WTC11 (cell line): ENCODE results near the gene MTHFD1L. TPM values are rescaled to one million over a fixed set of nuclear protein-coding genes. Genes with fewer than 3 reads are reported as not detected.
A peak's percentile ranks its signal among the peaks of the same experiment; 100 is the strongest.

Experiments
- ATAC-seq: fragments of 200-7000 bp; cut with Tn5 transposase; 2 replicates; pipeline ENCODE4 v1.10.0; 2021; ENCODE audit warnings: mild to moderate bottlenecking, moderate library complexity
- CTCF ChIA-PET: fragments of 300-600 bp; sonication (Branson Sonifier 250); formaldehyde crosslinking; loops from one replicate; lab custom pipeline; 2021; ENCODE audit warnings: antibody characterized with exemption; lab: Charles Lee
- POLR2A ChIA-PET: fragments of 350-600 bp; sonication (Branson Sonifier 250); formaldehyde crosslinking; loops from one replicate; lab custom pipeline; 2021; ENCODE audit warnings: antibody characterized with exemption; lab: Charles Lee
- DNase-seq: peaks from one replicate; pipeline ENCODE4 v3.0.0; 2021; ENCODE audit warnings: low spot score
- H3K27ac Mint-ChIP-seq: 2 replicates; pipeline ENCODE4 v1.8.0; 2021; ENCODE audit warnings: mixed read lengths
- H3K27me3 Mint-ChIP-seq: 2 replicates; pipeline ENCODE4 v1.8.0; 2021; ENCODE audit warnings: low read depth, mild to moderate bottlenecking, moderate library complexity, mixed read lengths
- H3K36me3 Mint-ChIP-seq: 2 replicates; pipeline ENCODE4 v1.8.0; 2021; ENCODE audit warnings: mixed read lengths
- H3K4me1 Mint-ChIP-seq: 2 replicates; pipeline ENCODE4 v1.8.0; 2022; ENCODE audit warnings: mixed read lengths
- H3K4me3 Mint-ChIP-seq: 2 replicates; pipeline ENCODE4 v1.8.0; 2021; ENCODE audit warnings: mild to moderate bottlenecking, moderate library complexity, mixed read lengths
- H3K9me3 Mint-ChIP-seq: 2 replicates; pipeline ENCODE4 v1.8.0; 2021; ENCODE audit warnings: mixed read lengths
- ATF1 ChIP-seq: sonication (generic); formaldehyde crosslinking; IDR thresholded peaks from 2 replicates; pipeline ENCODE4 v1.8.1; 2023; ENCODE audit warnings: mild to moderate bottlenecking, moderate library complexity, missing genetic modification reagents
- E2F1 ChIP-seq: sonication (generic); formaldehyde crosslinking; IDR thresholded peaks from 2 replicates; pipeline ENCODE4 v1.8.0; 2022; ENCODE audit warnings: mild to moderate bottlenecking, missing genetic modification reagents
- E2F5 ChIP-seq: sonication (generic); formaldehyde crosslinking; IDR thresholded peaks from 2 replicates; pipeline ENCODE4 v1.8.1; 2022; ENCODE audit warnings: mild to moderate bottlenecking, moderate library complexity, missing genetic modification reagents
- ETV6 ChIP-seq: sonication (generic); formaldehyde crosslinking; IDR thresholded peaks from 2 replicates; pipeline ENCODE4 v1.8.1; 2022; ENCODE audit warnings: mild to moderate bottlenecking, missing genetic modification reagents
- GTF2I ChIP-seq: fragments of 250-450 bp; sonication (Bioruptor Pico); conservative IDR thresholded peaks from 2 replicates; pipeline ENCODE4 v1.4.0; 2021; ENCODE audit warnings: mild to moderate bottlenecking
- MAX ChIP-seq: sonication (generic); formaldehyde crosslinking; IDR thresholded peaks from 2 replicates; pipeline ENCODE4 v1.8.0; 2022; ENCODE audit warnings: mild to moderate bottlenecking, missing genetic modification reagents
- NR2C2 ChIP-seq: sonication (generic); formaldehyde crosslinking; IDR thresholded peaks from 2 replicates; pipeline ENCODE4 v1.8.0; 2022; ENCODE audit warnings: mild to moderate bottlenecking, missing genetic modification reagents
- PREB ChIP-seq: sonication (generic); formaldehyde crosslinking; IDR thresholded peaks from 2 replicates; pipeline ENCODE4 v1.8.1; 2022; ENCODE audit warnings: mild to moderate bottlenecking, missing genetic modification reagents, moderate library complexity, borderline replicate concordance
- TCF7 ChIP-seq: sonication (generic); formaldehyde crosslinking; IDR thresholded peaks from 2 replicates; pipeline ENCODE4 v1.8.0; 2022; ENCODE audit warnings: mild to moderate bottlenecking, low read depth, missing genetic modification reagents, moderate library complexity
- TEAD4 ChIP-seq: sonication (generic); formaldehyde crosslinking; IDR thresholded peaks from 2 replicates; pipeline ENCODE4 v1.8.0; 2022; ENCODE audit warnings: mild to moderate bottlenecking, missing genetic modification reagents
- USF2 ChIP-seq: sonication (generic); formaldehyde crosslinking; IDR thresholded peaks from 2 replicates; pipeline ENCODE4 v1.8.1; 2023; ENCODE audit warnings: mild to moderate bottlenecking, missing genetic modification reagents, moderate library complexity
- ZBTB21 ChIP-seq: sonication (generic); formaldehyde crosslinking; IDR thresholded peaks from 2 replicates; pipeline ENCODE4 v1.8.1; 2023; ENCODE audit warnings: mild to moderate bottlenecking, missing genetic modification reagents, borderline replicate concordance
- ZNF512 ChIP-seq: sonication (generic); formaldehyde crosslinking; IDR thresholded peaks from 2 replicates; pipeline ENCODE4 v1.8.1; 2022; ENCODE audit warnings: missing genetic modification reagents, borderline replicate concordance
- ZNF532 ChIP-seq: fragments of 250-450 bp; sonication (Bioruptor Pico); IDR thresholded peaks from 2 replicates; pipeline ENCODE4 v1.9.0; 2021; ENCODE audit warnings: mild to moderate bottlenecking, borderline replicate concordance
- ZNF671 ChIP-seq: fragments of 250-450 bp; sonication (Bioruptor Pico); IDR thresholded peaks from 2 replicates; pipeline ENCODE4 v1.8.0; 2021; ENCODE audit warnings: mild to moderate bottlenecking
- total RNA-seq: library from RNA; stranded (reverse); gene quantifications from 3 replicates; pipeline ENCODE4 v1.2.3, GENCODE V29; 2021

The MTHFD1L gene
- total RNA-seq, 1 experiment from 2014 or later: 104 TPM

- Mint-ChIP-seq H3K36me3 (peaks cover 32% of the 10 kb centered on the region), H3K9me3 (no peaks in the 10 kb centered on the region)
- DNase-seq: no peak
- no peak for TF ChIP-seq TCF7 (CRISPR knock-in tag)
- no peak for TF ChIP-seq ETV6 (CRISPR knock-in tag)
- TF ChIP-seq ZNF512: no peak
- TF ChIP-seq E2F5 (CRISPR knock-in tag): no peak
- TF ChIP-seq PREB (CRISPR knock-in tag): no peak
- no peak for TF ChIP-seq TEAD4
- TF ChIP-seq USF2 (CRISPR knock-in tag): no peak
- no peak for TF ChIP-seq ZNF671 (CRISPR knock-in tag)
- no peak for TF ChIP-seq MAX
- TF ChIP-seq E2F1 (CRISPR knock-in tag): no peak
- TF ChIP-seq ZNF532 (CRISPR knock-in tag): no peak
- TF ChIP-seq, all 79 proteins: peak for 0
- Mint-ChIP-seq H3K4me1 (peaks cover 8% of the 10 kb centered on the region; the same call in 1 of the 2 replicates), H3K4me3 (no peak overlapping the region), H3K27ac (peak overlapping the region; percentile 57), H3K27me3 (no peaks in the 10 kb centered on the region)
- ATAC-seq: no peak
- CTCF ChIA-PET: interaction anchor here (0.9 to 2.4 kb wide), 3 partner anchors 13 to 342 kb away, joined by 3 to 13 read pairs (median 6); no protein-coding TSS in a partner anchor
- POLR2A ChIA-PET: no interaction called here
Observed at GRCh38 chr6:151027295-151027747, 161.8 kb downstream of the MTHFD1L start.

GRCh38 chr6:151027936-151028838 is 162.7 kb downstream of the MTHFD1L start:
- Mint-ChIP-seq H3K9me3 (no peaks in the 10 kb centered on the region), H3K4me1 (0 out of 2 replicates have a peak, but pooled peaks cover 3% of the 10 kb centered on the region), H3K36me3 (peaks cover 32% of the 10 kb centered on the region), H3K27ac (no peak overlapping the region), H3K4me3 (no peak overlapping the region), H3K27me3 (no peaks in the 10 kb centered on the region)
- CTCF ChIA-PET: interaction anchor here (0.9 to 2.4 kb wide), 3 partner anchors 14 to 343 kb away, joined by 3 to 13 read pairs (median 3); no protein-coding TSS in a partner anchor
- POLR2A ChIA-PET: no interaction called here
- DNase-seq (no peak), ATAC-seq (no peak)
- TF ChIP-seq ZNF532 (CRISPR knock-in tag) (no peak), ZBTB21 (CRISPR knock-in tag) (no peak), NR2C2 (CRISPR knock-in tag) (no peak), PREB (CRISPR knock-in tag) (no peak), GTF2I (CRISPR knock-in tag) (no peak), ATF1 (CRISPR knock-in tag) (no peak)
